Renal cortical epithelial cell (primary cell): ENCODE measurements around the gene BNC2. TPM values are rescaled to one million over a fixed set of nuclear protein-coding genes. Genes with fewer than 3 reads are reported as not detected.
A peak's percentile ranks its signal among the peaks of the same experiment; 100 is the strongest.
"Not testable (repeated sequence)": the region's sequence is repeated elsewhere in the genome, so short reads cannot be mapped to it uniquely, and the experiment has no call there.

Source experiments
- DNase-seq: peaks from one replicate; pipeline ENCODE4 v3.0.0-alpha.2; 2011; ENCODE audit warnings: low read depth
- total RNA-seq: library from RNA; depleted of rRNA; stranded (reverse); fragments of >200 nt; gene quantifications from 2 replicates; pipeline ENCODE4 v1.2.3, GENCODE V29; 2014

BNC2 gene
- total RNA-seq, 1 donor from 2014 or later, result 22.4 TPM

DNA sequence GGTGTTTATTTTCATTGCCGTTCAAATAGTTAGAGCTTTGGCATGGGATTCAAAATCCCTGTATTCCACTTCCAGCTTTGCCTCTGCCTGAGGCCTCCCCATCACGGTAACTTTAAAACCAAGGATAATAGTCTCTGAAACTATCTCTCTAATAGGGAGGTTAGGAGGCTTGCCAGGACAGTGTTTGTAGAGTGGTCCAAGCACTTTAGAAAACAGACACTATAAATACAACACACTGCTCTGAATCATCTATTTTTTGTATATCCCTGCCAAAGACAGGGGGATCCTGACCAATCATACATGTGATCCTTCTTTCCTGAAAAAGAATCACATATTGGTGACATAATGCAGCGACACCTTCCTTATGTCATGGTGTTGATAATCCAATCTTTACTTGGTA lies 326.8 kb downstream of the BNC2 start:
- DNase-seq, result no peak

DNA sequence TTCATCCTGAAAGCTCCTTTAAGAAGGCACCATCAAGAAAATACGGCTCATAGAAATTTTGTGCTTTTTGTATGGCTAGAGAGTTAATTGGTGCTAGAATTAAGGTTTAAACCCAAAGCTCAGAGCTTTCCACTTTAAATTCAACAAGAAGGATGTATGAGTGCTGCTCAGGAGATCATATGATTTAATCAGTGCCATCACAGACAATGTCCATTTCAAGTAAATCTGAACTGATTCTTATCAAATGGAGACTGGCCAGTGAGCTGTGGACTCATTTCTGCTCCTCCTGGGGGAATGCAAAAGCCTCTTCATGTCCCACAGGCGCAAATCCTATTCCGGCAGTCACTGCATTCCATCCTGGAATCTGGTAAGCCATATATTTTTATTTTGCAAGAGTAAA lies 327.2 kb downstream of the BNC2 start:
- DNase-seq, result no peak

DNA sequence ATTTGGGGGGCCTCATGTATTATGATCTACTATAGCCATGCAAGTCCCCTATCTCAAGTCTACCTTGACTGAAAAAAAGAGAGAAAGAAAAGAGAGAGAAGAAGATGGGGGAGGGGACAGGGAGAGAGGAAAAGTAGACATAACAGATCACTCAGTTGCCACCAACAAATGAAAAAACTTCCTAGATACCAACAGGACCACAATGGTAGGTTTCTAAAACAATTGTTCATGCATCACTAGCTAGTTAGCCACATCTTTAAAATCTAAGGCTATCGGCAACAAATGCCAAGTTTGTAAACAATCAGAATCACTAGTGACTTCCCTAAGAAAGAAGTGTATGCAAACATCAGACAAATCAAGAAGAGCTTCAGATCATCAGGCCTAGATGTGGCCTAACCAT lies 328.2 kb downstream of the BNC2 start:
- peak; percentile 87 for DNase-seq

DNA sequence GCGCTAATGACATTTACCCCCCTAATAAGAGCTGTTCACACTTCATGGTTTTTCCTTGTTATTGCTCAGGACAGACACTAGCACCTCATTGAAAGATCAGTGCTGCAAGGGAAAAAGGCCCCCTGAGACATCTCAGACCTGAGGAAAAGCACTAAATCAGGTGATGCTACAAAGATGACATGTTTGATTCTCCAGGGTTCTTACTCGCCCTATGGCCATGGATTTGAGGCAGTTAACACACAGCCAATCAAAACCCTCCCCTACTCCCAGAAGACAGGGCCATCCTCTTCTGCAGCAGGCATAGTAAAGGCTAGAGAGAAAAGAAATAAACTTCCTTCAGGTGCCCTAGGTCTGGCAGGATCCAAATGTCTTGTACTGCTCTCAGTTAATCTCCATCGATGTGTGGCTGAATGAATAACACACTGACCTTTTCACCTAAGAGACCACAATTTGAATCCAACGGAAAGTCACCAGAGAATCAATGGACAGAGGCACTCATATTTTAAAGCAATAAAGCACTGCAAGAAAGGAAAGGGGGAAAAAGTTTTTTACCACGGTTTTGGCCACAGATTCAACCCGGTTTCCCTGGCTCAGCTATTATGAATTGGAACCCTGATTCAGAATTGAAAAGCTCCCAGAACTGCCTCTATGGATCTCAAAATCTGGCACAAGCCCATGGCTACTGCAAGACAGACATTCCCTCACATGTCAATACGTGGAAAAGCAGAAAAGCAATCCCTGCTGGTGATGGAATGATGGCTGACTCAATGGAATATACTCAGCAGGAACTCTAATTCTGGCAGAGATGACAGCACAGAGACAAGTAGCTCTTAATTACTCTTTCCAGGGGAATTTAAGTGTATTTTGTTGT lies 329.5 kb downstream of the BNC2 start:
- DNase-seq, result peak; percentile 65

DNA sequence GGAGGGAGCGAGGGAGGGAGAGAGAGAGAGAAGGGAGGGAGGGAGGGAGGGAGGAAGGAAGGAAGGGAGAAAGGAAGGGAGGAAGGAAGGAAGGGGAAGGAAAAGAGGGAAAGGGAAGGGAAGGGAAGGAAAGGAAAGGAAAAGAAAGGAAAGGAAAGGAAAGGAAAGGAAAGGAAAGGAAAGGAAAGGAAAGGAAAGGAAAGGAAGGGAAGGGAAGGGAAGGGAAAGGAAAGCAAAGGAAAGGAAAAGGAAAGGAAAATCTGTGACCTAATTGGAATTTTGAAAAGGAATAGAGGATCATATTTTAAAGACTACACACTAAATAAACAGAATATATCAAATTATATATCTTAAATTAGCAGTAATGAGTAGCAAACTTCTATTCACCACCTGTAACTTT lies 330.8 kb downstream of the BNC2 start:
- not testable (repeated sequence) for DNase-seq

DNA sequence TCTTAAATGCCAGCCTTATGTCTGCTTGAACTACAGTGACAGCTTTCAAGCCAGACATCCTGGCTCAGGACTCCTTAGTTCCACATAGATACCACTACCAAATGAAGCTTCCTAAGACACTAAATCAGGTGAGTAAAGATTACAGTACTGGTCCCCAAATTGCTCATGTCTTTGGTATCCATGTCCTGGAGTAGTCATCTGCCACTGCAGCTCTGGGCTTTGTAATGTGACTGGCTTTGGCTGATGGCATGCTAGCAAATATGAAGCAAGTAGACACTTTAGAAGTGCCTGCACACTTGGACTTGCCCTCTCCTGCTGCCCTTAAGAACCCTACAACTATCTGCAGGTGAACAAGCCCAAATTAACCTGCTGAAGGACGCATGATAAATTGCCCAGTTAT lies 334.9 kb downstream of the BNC2 start:
- no peak for DNase-seq

DNA sequence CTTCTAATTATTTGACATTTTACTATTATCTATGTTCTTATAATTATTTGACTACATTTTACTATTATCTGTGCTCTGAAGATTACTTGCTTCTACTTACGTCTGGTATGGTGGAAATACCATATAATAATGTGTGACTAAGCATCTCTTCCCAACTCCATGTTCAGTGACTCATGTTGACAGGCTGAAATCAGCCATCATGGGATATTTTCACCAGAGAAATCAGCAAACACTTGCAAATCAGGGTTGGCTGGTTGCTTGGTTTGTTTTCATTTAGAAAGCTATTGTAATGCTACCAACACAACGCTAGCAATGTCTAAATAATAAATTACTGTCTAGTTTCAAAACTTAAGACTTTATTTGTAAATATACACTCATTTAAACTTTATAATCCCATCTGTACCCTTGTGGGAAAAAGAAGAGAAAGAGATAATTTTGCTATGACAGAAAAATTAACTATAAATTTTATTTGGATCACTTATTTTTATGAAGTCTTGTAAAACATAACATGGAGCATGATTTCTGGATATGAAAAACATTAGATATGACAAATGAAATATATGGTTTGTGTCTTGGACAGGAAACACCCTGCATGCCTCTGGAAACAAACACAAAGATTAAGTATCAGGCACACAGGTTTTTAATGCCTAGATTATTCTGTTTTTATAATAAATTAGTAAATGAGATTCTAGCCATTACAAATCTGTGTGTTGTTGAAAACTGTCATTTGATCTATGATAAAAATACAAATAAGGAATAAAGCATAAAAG lies 337.6 kb downstream of the BNC2 start:
- DNase-seq, result peak; percentile 84

DNA sequence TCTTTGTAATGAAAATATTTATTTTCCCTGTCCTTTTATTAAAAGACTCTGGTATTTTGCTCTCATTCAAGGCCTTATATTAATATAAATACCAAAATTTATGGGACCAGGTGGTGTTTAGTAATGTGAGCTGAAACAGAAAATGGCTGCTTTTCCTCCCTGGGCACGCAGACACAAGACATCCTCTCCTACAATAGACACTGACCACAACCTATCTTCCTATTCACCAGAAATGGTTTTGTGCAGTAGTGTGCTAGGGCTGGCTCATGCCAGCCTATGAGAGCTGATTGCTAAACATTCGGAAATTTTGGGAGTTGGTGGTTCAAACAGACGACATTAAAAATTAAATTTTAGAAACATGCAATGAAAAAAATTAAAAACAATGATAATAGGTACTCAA lies 338.2 kb downstream of the BNC2 start:
- no peak for DNase-seq

DNA sequence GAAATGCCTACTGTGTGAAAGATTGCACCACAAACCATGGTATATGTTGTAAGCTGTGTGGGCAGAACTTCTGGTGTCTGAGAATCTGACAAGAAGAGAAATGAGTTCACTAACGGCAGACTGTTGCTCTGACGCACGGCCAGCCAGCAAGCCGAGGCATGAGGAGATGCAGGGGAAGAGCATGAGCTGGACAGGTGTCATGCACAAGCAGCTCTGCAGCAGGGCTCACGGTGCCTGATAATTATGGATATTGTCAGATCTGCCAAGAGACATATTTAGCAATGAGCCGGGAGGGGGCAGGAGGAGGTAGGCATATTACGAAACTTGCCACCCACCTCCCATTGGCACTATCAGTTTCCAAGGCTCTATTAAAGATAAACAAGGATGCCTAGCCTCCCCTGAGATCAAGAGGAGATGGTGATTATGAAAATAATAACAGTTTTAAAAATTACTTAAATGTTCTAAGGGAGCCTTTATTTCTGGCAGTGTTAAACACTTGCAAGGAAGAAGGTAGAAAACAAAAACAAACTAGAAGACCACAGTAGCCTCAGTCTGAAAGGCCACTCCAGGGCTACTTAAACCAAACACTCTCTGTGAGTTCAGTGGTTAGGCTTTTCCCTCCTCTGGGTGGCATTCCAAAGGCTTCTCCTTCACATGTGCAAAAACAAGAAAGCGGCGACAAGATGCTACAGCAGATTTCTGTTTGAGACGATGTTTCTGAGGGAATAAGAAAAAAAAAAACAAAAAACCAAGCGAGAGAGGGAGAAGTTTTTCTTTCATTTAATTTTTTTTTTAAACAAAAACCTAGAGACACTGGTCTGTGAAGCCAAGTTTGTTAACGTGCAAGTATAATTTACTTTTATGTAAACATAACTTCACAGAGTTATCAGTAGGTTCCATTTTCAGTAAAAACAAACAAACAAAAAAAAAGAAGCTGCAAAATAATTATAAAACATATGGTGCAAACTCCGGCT lies 339.5 kb downstream of the BNC2 start:
- DNase-seq, result no peak

DNA sequence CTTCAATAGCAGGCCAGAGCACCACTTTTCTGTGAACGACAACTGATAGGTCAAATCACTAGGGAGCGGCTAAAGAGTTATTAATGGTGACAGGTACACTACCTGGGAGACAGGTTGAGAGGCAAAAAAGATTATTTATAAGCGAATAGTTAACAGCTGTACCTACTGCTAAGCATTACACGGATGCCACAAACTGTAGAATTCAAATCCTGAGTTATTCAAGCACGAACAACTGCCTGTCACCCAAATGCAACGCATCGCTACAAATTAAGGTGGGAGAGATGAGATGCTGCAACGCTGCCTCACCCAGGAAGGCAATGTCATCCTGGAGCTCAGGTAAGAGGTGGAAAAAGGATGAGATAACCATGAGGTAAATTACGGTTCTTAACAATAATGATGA lies 342.9 kb downstream of the BNC2 start:
- DNase-seq, result no peak

DNA sequence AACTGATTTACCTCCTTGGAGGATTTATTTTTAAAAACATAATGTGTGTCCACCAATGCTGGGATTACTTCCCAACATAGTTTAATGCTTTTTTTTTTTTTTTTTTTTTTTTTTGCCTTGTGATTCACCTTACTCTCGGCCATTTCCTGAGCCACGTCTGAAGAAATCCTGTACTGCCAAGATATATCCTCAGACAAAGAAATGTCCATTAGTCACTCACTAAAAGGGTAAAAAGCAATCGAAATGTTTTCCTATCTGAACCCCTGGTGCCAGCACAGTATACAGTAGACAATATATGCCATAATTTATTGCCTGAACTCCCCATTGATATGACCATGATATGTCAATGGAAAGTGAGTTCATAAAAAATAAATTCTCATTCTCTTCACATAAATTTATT lies 344.1 kb downstream of the BNC2 start:
- DNase-seq, result peak; percentile 47

DNA sequence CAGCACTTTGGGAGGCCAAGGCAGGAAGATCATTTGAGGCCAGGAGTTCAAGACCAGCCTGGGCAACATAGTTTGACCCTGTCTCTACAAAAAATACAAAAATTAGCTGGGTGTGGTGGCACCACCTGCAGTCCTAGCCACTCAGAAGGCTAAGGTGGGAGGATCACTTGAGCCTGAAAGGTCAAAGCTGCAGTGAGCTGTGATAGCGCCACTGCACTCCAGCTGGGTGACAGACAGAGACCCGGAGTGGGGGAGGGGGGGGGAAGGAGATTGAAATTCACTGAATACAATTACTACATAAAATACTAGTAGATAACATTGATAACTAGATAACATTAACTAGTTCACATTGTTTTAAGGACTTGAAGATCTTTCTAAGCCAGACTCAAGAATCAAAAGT lies 345.6 kb downstream of the BNC2 start:
- DNase-seq, result no peak

DNA sequence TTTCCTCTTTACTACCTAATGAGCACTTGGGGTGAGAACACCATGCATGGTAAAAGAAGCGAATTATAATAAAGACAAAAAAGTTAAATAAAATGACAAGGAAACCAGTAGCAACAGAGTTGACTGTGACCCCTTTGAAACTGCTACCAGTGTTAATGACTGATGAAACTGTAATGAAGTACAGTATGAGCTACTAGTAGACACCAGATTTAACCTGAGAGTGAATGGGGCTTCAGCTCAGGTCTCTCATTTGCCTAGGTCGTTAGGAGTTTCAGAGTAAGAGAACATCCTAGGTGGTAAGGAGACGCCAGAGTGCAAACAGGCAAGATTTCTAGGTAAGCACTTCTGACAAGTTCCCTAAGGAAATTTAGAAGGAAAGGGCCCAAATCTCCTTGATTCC lies 346.4 kb downstream of the BNC2 start:
- no peak for DNase-seq

DNA sequence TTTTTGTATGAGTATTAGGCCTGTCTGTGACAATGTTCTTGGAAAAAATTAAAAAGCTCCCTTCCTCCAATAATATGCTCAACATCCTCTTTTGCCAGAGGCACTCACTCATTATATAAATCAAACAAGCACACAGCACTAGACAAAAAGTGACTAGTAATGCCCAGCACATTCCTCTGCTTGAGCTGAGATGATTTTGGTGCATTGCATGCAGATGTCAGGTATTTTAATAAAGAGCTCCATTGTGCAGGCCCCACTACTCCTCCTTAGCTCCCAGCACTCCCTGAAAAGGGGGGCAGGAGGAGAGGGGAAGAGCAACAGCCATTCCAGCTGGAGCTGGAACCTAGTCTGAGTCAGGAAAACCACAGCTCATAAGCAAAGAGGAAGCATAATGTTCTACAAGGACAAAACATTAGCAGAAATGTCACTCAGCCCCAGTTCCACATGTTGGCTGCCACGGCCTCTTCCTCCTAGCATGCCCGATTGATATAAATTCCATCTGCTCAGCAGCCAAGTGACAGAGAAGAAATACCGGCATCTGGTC lies 348.5 kb downstream of the BNC2 start:
- peak; percentile 83 for DNase-seq

DNA sequence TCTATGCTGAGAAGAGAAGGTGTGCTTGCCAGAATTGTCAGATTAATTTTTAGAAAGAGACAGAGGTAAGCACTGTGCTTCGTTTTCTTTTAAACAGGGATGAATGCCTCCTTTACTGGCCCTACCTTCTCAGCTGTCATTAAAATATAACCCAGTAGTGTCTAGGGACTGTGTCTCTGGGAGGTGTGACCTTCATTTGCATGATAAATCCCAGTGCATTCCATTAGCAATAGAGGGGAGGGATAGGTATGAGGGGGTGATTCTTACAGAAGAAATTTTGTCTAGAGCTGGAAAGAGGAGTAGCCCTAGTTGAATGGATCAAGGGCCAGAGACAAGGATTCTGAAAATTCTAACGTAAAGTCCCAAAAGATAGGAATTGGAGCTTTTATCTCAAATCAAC lies 351.5 kb downstream of the BNC2 start:
- DNase-seq, result no peak

DNA sequence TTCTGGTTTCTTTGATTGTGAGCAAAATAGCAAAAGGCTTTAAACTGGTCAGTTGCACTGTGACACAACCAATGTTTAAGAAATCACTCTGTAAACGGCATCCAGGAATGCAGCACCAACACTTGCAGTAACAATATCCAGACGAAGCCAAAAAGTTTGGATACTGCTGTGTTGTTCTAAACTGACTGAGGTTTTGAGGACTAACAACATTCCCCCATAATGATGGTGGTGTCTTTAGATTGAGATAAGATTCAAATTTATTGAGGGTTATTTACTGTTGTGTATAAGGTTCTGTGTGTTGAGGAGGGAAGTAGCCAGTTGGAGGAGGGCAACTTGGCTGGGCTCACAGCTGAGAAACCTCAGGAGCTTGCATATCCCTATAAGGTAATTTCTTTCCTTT lies 353.6 kb downstream of the BNC2 start:
- peak; percentile 18 for DNase-seq

DNA sequence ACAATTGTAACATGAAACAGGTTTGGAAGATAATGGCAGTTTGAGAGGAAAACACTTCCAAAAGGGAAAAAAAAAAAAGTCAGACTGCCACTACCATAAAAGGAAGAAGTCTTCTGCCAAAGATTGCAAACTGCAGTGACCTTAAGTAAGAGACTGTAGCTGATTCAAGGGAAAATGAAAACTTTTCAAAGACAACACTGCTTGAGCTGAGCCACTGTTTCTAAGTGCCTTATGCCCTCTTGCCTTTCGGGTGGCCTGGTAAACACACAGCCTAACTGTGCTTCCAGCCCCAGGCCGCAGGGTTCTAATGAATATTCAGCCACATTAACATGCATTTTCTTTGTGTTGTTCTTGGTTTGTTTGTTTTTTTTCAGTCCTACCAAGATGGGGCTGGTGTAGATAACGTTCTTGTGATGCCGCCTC lies 354.6 kb downstream of the BNC2 start:
- peak; percentile 80 for DNase-seq

DNA sequence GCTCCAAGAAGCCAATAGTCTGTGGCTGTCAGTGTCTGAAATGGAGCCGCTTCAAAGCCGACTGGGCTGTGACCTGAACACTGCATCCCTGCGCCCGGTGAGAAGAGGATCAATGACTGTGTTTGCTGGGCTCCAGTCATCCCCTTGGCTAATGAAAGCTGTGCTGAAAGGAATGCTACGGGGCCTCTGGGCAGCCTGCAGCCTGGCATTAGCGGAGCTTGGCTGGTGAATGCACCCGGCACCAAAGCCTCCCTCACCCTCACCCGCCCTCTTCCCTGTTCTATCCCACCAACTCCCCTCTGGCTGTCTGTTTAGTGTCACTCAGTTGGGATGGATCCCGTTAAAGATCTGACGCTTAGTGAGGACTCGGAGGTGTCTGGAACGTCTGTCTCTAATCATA lies 355.3 kb downstream of the BNC2 start:
- no peak for DNase-seq

DNA sequence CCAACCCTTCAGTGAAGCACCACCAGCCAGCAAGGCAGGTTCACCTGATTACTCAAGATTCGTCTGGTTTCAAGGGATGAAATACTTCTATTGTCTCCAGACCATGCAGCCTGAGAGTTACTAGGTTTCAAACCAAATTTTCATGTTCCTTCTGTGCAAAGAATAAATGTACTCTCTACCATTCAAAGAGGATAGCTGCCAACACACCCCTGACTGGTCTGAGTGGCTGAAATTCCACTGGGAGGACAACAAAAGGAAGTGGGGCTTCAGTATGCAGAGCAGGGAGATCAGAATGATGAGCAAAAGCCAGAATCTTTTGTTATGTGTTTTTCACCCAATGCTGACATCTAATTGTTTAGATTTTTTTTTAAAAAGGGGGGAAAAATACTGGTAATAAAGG lies 356.3 kb downstream of the BNC2 start:
- DNase-seq, result no peak

DNA sequence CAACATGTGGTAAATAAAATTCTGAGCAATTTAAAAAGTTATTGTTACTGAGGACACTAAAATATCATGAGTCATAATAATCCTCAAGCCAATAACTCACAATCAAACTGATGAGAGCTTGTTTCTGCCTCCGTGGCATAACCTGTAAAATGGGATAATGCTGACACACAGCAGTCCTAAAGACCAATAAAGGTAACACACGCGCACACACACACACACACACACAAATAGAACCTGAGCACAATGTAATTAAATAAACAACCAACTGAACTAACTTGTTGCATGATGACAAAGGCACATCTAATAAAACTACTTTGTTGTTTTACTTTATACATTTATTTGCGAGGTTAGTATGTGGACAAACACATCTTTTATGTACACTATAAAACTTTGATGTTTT lies 358.2 kb downstream of the BNC2 start:
- DNase-seq, result no peak

DNA sequence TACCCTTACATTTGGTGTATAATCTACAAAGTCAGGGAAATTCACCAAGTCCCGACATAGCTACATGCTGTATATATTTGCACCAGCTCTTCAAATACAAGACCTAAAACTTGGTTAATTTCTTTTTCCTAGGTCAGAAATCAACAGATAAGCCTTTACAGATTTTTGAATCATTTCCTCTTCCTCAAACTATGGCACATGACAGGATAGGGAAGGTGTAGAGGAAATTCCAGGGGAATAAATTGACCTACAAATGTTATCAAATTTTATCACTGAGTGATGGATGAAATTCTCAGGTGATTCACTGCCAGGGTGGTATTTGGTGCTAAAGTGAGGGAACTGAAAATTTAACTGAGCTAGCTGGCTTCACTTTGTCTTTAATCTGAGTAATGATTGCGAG lies 360.0 kb downstream of the BNC2 start:
- DNase-seq, result no peak

DNA sequence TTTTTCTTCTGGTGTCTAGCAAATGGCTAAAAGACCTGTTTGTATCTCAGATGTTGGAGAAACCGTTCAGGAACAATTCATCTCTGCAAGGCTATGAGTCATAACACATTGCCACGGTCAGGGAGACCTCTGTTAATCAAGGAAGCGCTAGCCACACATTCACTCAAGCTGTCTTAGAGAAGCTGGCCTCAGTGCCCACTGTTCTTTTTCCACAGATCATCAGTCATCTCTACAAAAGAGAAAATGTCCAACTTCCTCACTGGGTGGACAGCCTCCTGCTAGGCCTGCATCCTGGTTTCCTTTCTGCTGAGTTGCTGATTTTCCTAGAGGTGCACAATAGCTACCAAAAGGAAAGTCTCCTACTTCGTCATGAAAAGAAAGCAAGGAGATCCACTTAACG lies 360.5 kb downstream of the BNC2 start:
- DNase-seq, result peak; percentile 93
